NCI-H510A treated with DMSO at 0.1 percent for 48 hours (cell line): ENCODE data around the gene PLIN3.
"Not testable (repeated sequence)": the region's sequence is repeated elsewhere in the genome, so short reads cannot be mapped to it uniquely, and the experiment has no call there.

Experiments
- DNase-seq: peaks from one replicate; lab custom pipeline; 2025; lab: John Stamatoyannopoulos, UW

PLIN3 gene

DNA sequence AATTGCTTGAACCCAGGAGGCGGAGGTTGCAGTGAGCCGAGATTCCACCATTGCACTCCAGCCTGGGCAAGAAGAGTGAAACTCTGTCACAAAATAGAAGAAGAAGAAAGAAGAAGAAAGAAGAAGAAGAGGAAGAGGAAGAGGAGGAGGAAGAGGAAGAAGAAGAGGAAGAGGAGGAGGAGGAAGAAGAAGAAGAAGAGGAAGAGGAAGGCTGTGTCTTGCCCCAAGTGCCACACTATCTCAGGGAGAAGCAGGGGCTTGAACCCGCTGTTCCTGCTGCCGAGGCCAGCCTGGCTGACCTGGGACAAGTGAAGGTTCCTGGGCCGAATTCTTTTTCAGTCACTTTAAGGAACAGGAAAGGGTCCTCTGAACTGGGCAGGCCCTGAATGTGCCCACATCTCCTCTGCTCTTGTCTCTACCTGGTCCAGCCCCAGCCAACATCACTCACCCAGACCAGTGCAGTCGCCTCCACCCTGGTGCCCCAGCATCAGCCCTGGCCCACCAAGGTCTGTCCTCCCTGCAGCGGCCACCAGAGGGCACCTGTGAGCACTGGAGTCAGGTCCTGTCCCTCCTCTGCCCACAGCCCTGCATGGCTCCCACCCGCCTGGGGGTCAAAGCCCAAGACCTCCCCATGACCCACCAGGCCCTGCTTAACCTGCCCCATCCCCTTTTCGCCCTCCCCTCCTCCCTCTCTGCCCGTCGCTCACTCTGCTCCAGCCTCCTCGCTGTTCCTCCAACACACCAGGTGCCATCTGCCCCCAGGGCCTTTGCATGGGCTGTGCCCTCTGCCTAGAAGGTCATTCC, 55.9 kb downstream of the PLIN3 start:
- peak; percentile 64 for DNase-seq

DNA sequence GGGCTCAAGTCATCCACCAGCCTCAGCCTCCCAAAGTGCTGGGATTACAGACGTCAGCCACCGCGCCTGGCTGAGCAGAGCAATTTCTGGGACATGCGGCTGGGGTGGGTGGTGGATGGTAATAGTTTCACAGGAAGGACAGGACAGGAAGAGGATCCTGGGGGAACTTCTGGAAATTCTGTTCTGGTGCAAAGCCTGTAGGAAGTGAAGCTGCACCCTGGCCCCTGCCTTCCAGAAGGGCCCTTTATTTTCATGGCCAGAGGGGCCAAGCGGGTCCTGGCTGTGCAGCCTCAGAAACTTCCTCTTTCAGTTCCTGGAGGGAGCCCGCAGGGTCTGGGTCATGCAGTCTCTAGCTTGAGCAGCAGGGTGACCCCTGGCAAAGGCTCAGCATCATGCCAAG, 60.3 kb downstream of the PLIN3 start:
- DNase-seq, result no peak

DNA sequence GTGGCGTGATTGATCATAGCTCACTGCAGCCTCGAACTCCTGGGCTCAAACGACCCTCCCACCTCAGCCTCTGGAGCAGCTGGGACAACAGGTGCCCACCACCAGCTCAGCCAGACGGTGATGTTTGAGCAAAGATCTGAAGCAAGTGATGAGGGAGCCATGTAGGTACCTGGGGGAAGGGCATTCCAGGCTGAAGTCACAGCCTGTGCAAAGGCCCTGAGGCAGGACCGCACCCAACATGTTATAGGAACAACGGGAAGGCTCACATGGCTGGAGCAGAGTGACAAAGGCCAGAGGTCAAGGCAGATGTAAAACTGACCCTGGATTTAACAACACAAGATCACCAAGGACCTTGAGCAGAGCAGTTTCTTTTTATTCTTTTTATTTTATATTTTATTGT, 61.1 kb downstream of the PLIN3 start:
- no peak for DNase-seq

DNA sequence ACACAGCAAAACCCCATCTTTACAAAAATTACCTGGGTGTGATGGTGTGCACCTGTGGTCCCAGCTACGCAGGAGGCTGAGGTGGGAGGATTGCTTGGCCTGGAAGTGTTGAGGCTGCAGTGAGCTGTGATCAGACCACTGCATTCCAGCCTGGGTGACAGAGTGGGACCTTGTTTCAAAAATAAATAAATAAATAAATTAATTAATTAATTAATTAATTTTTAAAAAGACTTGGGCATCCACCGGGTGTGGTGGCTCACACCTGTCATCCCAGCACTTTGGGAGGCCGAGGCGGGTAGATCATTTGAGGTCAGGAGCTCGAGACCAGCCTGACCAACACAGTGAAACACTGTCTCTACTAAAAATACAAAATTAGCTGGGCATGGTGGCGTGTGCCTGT, 62.3 kb downstream of the PLIN3 start:
- DNase-seq, result not testable (repeated sequence)

DNA sequence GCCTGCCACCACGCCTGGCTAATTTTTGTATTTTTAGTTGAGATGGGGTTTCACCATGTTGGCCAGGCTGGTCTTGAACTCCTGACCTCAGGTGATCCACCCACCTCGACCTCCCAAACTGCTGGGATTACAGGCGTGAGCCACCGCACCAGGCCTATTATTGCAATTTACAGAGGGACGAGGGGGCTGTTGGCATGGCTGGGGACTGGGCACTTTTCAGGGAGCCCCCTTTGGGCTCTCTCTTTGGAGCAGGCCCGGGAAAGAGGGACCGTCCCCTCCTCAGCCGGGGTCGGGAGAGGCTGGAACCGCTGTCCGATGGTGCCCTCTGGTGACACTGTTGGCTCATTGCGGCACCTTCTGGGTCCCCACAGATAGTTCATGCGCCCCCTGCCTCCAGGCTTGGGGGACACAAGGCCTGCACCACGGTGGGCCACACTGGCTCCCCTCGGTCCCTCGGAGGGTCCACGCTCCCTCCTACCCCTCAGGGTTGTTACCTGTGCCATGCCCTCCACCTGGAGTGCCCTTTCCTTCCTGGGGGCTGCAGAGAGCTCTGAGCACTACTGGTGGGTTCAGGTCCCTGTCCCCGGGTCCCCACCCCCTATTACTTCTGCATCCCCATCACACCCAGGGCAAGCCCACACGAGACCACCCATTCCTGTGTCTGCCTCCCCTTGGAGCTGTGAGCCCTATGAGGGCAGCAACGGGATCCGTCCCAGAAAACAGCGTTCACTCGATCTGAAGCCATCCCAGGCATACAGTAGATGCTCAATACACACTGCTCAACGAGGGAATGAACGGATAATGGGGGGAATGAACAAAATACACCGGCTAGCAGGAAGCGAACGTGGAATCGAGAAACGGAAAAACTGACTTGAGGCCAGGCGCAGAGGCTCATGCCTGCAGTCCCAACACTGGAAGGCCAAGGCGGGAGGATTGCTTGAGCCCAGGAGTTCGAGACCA, 63.5 kb downstream of the PLIN3 start:
- DNase-seq, result peak; percentile 13

DNA sequence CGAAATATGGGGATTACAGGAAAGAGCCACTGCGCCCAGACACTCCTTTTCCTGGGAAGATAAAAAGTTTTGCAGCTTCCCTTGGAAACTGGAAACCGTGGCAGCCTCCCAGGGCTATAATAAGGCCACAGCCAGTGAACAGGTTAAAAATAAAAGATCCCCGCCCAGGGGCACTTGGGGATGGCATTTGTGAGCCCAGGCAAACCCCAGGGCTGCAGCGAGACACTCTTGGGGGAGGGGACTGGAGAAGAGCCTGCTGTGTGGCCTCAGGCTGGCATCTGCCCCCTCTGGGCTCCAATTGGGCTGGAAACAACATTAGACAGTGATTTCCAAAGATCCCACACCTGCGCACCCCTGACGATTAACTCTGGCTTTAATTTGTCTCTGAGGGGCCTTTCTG, 64.8 kb downstream of the PLIN3 start:
- DNase-seq, result no peak

DNA sequence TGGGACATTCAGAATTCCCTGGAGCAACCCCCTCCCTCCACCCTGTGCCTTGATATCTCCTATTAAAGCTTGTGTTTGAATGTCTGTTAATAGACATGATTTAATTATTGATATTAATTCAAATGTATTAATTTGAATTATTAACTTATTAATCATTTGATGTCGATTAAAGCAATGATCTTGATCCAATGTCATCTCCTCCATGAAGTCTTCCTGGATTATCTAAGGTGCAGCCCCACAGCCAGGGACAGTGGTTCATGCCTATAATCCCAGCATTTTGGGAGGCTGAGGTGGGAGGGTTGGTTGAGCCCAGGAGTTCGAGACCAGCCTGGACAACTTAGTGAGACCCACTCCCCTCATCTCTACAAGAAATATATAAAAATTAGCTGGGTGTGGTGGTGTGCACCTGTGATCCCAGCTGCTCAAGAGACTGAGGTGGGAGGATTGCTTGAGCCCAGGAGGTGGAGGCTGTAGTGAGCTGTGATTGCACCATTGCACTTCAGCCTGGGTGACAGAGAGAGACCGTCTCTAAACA, 66.3 kb downstream of the PLIN3 start:
- no peak for DNase-seq

DNA sequence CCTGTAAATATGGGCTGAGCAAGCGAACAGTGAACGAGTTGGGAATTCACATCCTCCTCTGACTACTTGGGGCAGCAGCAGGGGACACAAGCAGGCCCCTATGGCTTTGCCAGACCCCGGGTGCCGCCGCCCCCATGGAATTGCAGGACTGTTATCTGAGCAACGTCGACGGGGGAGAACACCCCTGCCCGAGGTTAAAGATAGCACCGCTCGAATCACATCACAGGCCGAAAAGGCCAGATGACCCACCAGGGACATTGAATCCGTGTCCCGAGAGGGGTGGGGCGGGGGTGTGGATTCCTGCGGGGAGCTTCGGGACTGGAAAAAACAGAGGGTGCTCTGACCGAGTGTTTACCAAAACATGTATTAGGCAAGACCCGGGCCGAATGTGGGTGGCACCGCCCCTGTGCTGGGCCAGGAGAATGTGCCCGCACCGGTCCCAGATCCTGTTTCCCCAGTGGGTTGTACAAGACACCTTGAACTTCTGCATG, 66.8 kb downstream of the PLIN3 start:
- no peak for DNase-seq

DNA sequence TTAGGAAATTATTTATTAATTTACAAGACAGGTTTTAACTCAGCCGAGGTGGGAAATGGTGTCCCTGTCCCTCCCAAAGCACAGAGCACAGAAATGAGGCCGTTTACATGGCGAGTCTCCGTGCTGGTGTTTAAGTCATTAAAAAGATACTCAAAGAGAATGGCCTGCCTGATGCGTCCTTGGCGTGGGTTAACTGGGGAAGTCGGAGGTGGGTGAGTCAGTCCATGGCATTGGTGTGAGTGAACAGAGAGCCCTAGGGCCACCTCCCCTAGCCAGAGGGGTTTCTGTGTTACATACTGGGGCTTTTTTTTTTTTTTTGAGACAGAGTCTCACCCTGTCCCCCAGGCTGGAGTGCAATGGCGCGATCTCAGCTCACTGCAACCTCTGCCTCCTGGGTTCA, 72.1 kb downstream of the PLIN3 start:
- no peak for DNase-seq

DNA sequence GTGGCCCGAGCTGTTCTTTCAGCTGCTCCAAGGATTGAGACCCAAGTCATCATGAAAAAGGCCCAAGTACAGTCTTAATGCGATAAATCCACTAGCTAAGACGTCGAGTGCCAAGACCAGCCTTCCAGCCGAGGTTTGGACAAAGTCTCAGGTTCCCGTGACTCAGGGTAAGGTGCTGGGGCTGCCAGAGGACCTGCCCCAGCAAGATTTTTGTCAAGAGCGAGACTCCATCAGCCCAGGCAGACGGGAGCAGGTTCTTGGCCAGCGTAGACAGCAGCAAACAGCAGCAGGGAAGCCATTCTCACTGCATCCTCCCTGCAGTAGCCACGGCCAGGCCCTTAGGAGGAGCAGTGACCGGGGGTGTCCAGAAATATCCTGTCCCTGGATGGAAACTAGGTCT, 72.5 kb downstream of the PLIN3 start:
- DNase-seq, result no peak

DNA sequence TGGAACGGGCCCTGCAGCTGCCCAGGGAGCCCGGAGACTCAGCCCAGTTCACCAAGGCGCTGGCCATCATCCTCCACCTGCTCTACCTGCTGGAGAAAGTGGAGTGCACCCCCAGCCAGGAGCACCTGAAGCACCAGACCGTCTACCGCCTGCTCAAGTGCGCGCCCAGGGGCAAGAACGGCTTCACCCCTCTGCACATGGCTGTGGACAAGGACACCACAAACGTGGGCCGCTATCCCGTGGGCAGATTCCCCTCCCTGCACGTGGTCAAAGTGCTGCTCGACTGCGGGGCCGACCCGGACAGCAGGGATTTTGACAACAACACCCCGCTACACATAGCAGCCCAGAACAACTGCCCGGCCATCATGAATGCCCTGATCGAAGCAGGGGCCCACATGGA, 74.2 kb downstream of the PLIN3 start:
- DNase-seq, result not testable (repeated sequence)

DNA sequence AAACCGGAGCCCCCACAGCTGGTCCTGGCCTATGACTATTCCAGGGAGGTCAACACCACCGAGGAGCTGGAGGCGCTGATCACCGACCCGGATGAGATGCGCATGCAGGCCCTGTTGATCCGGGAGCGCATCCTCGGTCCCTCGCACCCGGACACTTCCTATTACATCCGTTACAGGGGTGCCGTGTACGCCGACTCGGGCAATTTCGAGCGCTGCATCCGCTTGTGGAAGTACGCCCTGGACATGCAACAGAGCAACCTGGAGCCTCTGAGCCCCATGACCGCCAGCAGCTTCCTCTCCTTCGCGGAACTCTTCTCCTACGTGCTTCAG, 74.6 kb downstream of the PLIN3 start:
- not testable (repeated sequence) for DNase-seq

DNA sequence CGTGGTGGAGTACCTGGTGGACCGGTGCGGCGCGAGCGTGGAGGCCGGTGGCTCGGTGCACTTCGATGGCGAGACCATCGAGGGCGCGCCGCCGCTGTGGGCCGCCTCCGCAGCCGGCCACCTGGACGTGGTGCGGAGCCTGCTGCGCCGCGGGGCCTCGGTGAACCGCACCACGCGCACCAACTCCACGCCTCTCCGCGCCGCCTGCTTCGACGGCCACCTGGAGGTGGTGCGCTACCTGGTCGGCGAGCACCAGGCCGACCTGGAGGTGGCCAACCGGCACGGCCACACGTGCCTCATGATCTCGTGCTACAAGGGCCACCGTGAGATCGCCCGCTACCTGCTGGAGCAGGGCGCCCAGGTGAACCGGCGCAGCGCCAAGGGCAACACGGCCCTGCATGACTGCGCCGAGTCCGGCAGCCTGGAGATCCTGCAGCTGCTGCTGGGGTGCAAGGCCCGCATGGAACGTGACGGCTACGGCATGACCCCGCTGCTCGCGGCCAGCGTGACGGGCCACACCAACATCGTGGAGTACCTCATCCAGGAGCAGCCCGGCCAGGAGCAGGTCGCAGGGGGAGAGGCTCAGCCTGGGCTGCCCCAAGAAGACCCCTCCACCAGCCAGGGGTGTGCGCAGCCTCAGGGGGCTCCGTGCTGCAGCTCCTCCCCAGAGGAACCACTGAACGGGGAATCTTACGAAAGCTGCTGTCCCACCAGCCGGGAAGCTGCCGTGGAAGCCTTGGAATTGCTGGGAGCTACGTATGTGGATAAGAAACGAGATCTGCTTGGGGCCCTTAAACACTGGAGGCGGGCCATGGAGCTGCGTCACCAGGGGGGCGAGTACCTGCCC, 75.2 kb downstream of the PLIN3 start:
- not testable (repeated sequence) for DNase-seq

DNA sequence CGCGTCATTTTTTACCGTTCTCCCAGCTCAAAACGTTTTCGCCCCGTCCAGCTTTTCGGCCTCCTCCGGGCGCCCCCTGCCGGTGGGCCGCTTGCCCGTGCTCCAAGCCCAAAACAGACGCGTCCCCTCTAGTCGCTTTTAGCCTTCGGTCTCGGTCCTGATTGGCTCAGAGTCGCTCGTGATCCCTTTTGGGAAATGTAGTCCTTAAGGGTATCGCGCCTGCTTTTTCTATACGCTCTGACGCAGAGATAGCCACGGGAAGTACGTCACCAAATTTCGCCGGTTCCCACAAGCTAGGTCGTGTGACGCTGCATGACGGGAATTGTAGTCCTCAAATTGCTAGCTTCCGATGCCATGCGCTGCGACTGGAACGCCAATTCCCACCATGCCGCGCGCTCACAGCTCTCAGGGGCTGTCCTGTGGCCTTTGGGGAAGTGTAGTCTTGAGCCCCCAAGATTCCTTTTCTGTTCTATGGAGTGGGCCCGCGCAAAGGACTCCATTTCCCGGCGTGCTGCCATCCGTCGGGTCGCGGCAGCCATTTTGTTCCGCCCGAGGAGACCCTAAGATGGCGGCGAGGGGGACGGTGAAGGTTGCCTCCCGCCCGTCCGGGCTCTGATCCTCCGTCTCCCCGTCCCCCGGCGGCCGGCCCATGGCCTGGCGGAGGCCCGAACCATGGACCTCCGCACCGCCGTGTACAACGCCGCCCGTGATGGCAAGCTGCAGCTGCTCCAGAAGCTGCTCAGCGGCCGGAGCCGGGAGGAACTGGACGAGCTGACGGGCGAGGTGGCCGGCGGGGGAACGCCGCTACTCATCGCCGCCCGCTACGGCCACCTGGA, 76.1 kb downstream of the PLIN3 start, which contains the start of gene FEM1A:
Gene FEM1A (plus strand): TSS at position 552 of the 836 bp plus-strand sequence. CDS start 121 bp downstream, at position 673.
- peak; percentile 99 for DNase-seq
